Measurements from ENCODE around the gene TCF19. TPM values are rescaled to one million over a fixed set of nuclear protein-coding genes. Genes with fewer than 3 reads are reported as not detected.

Gene TCF19
- total and polyA plus RNA-seq, 2 donors (not counting 3 experiments of a cell fraction or from before 2014, with no cell fraction given) = 13.9 to 31.7 TPM

- no peaks in the 10 kb centered on the region for H3K36me3 ChIP-seq (ENCODE audit: control insufficient read depth in 2 of 2, extremely low read depth in 1 of 2, insufficient read depth in 2 of 2, low read length in 2 of 2)
- intact Hi-C loops (cut with micrococcal nuclease) = loop anchor here (1.0 to 5.0 kb wide), 4 partner anchors 33 to 301 kb away; no protein-coding TSS in a partner anchor
These were observed 30.2 kb upstream of the TCF19 start for GRCh38 chr6:31128093-31128676.

More at GRCh38 chr6:31128093-31128676, 30.2 kb upstream of the TCF19 start:
- no TSS peak for BruUV-seq (replicated peaks)
- Histone ChIP-seq H3K9me1 (replicated peaks; ENCODE audit: control insufficient read depth, extremely low read depth, insufficient read depth, low read length) (no peaks in the 10 kb centered on the region), H3K27ac (ENCODE audit: insufficient read depth, low read depth, low read length) (no peak overlapping the region), H3K27me3 (ENCODE audit: control insufficient read depth in 2 of 2, insufficient read depth in 2 of 2, low read length in 2 of 2) (peaks cover 3 to 6% of the 10 kb centered on the region in 2 experiments), H3K9me3 (replicated peaks; ENCODE audit: control insufficient read depth, insufficient read depth, low read length) (no peaks in the 10 kb centered on the region), H4K20me1 (replicated peaks; ENCODE audit: control insufficient read depth, extremely low read depth, insufficient read depth, low read length) (no peaks in the 10 kb centered on the region), H3K4me3 (replicated peaks in 1 of 3; ENCODE audit: insufficient read depth in 1 of 3, low read depth in 1 of 3, low read length in 3 of 3) (no peak overlapping the region), H3K4me2 (ENCODE audit: insufficient read depth, low read length) (no peak overlapping the region), H3K79me2 (ENCODE audit: control insufficient read depth, insufficient read depth, low read length) (no peaks in the 10 kb centered on the region), H2AFZ (ENCODE audit: low read depth, low read length) (no peak overlapping the region), H3K9ac (replicated peaks; ENCODE audit: extremely low read depth, insufficient read depth, low read length) (no peak overlapping the region), H3K4me1 (ENCODE audit: control insufficient read depth, extremely low read depth, insufficient read depth, low read length) (peaks cover 23% of the 10 kb centered on the region)
- FAIRE-seq = peak; percentile 94
- dilution Hi-C loops (cut with MboI; ENCODE audit: extremely low pct_ligation_motif_present, low sequenced_read_pairs) = no loop called here
- TF ChIP-seq CTCF (IDR thresholded peaks at IDR 0.05; ENCODE audit: extremely low read depth in 1 of 2, insufficient read depth in 1 of 2, low read depth in 1 of 2, low read length in 2 of 2) (peak; percentile 80 to 89), POLR2AphosphoS5 (IDR thresholded peaks at IDR 0.05; ENCODE audit: insufficient read depth, low read depth, low read length) (no peak), MYC (IDR thresholded peaks at IDR 0.05; ENCODE audit: low read depth, low read length) (no peak), GATA2 (IDR thresholded peaks at IDR 0.05; ENCODE audit: insufficient read depth, insufficient read length, low read depth, low read length) (no peak), EZH2 (IDR thresholded peaks at IDR 0.05; ENCODE audit: borderline replicate concordance, low read depth, low read length, severe bottlenecking) (no peak)
- peak; percentile 47 for DNase-seq (ENCODE audit: low read depth, low spot score)
- CTCF ChIA-PET = interaction anchor here (0.7 to 10.6 kb wide), 16 partner anchors 9 to 299 kb away, joined by 3 to 71 read pairs (median 8); partner anchors contain the start of genes PSORS1C1 and VARS2
- POLR2A ChIA-PET = no interaction called here

Measured in endothelial cell of umbilical vein (primary cell).